Neuronal stem cell (in vitro differentiated cells): Measurements from ENCODE around the gene FAM210A.
A peak's percentile ranks its signal among the peaks of the same experiment; 100 is the strongest.

ENCODE experiments used
- DNase-seq: peaks from one replicate; pipeline ENCODE4 v3.0.0-alpha.2; 2013; ENCODE audit warnings: low spot score
- H2AFZ ChIP-seq: one replicate; pipeline ENCODE4 v1.6.1; 2013; ENCODE audit warnings: mild to moderate bottlenecking, low read length, inconsistent platforms
- H2AK5ac ChIP-seq: 2 replicates; pipeline ENCODE4 v1.6.1; 2013; ENCODE audit warnings: low read depth, mild to moderate bottlenecking, inconsistent platforms, low read length, moderate library complexity, mixed read lengths
- H2BK120ac ChIP-seq: 2 replicates; pipeline ENCODE4 v1.6.1; 2013; ENCODE audit warnings: low read depth, mild to moderate bottlenecking, inconsistent platforms, low read length, moderate library complexity, mixed read lengths
- H2BK12ac ChIP-seq: one replicate; pipeline ENCODE4 v1.6.1; 2013; ENCODE audit warnings: low read length, inconsistent platforms
- H2BK15ac ChIP-seq: 2 replicates; pipeline ENCODE4 v1.6.1; 2013; ENCODE audit warnings: mild to moderate bottlenecking, low read length, inconsistent platforms, mixed read lengths
- H2BK5ac ChIP-seq: one replicate; pipeline ENCODE4 v1.6.1; 2013; ENCODE audit warnings: inconsistent platforms, mild to moderate bottlenecking, low read length, moderate library complexity
- H3K14ac ChIP-seq: one replicate; pipeline ENCODE4 v1.6.1; 2013; ENCODE audit warnings: low read length, inconsistent platforms
- H3K18ac ChIP-seq: 2 replicates; pipeline ENCODE4 v1.6.1; 2013; ENCODE audit warnings: low read length, inconsistent platforms
- H3K23ac ChIP-seq: 2 replicates; pipeline ENCODE4 v1.6.1; 2013; ENCODE audit warnings: low read depth, mild to moderate bottlenecking, mixed read lengths, low read length, inconsistent platforms; ENCODE audit not compliant: poor library complexity
- H3K27ac ChIP-seq: replicated peaks from 3 replicates; pipeline ENCODE4 v1.5.1; 2013; ENCODE audit warnings: low read length, inconsistent platforms
- H3K27me3 ChIP-seq, 3 experiments: 2 replicates each; pipeline ENCODE4 v1.6.1; 2013; ENCODE audit warnings: low read length in 3 of 3, mild to moderate bottlenecking in 2 of 3, inconsistent platforms in 1 of 3, low read depth in 1 of 3, mixed read lengths in 1 of 3, moderate library complexity in 1 of 3; ENCODE audit not compliant: control insufficient read depth in 3 of 3, insufficient read depth in 3 of 3
- H3K36me3 ChIP-seq, 2 donors: replicated peaks in 1 of 2; 2 replicates each; pipeline ENCODE4 v1.6.1; 2013; ENCODE audit warnings: low read length in 2 of 2; ENCODE audit not compliant: control insufficient read depth in 2 of 2, insufficient read depth in 2 of 2
- H3K4ac ChIP-seq: 2 replicates; pipeline ENCODE4 v1.6.1; 2013; ENCODE audit warnings: inconsistent platforms, mild to moderate bottlenecking, low read length, moderate library complexity
- H3K4me1 ChIP-seq, 2 donors: 1 replicate in 1 of 2; 2 replicates in 1 of 2; pipeline ENCODE4 v1.6.1; 2013; ENCODE audit warnings: low read length in 2 of 2, low read depth in 1 of 2; ENCODE audit not compliant: control insufficient read depth in 2 of 2, insufficient read depth in 1 of 2
- H3K4me2 ChIP-seq: one replicate; pipeline ENCODE4 v1.6.1; 2013; ENCODE audit warnings: mild to moderate bottlenecking, low read length, inconsistent platforms; ENCODE audit not compliant: insufficient read depth, poor library complexity, severe bottlenecking
- H3K4me3 ChIP-seq, 2 donors: 2 replicates each; pipeline ENCODE4 v1.5.1; 2013; ENCODE audit warnings: low read length in 2 of 2, mild to moderate bottlenecking in 2 of 2, inconsistent platforms in 1 of 2, moderate library complexity in 1 of 2
- H3K79me1 ChIP-seq: one replicate; pipeline ENCODE4 v1.6.1; 2013; ENCODE audit warnings: low read depth, mild to moderate bottlenecking, inconsistent platforms, low read length, moderate library complexity
- H3K9ac ChIP-seq: one replicate; pipeline ENCODE4 v1.6.1; 2013; ENCODE audit warnings: mild to moderate bottlenecking, low read depth, low read length, inconsistent platforms; ENCODE audit not compliant: poor library complexity
- H3K9me3 ChIP-seq, 2 donors: replicated peaks in 1 of 2; 2 replicates each; pipeline versions ENCODE3 to v1.6.1; 2013; ENCODE audit warnings: low read length in 2 of 2, mild to moderate bottlenecking in 2 of 2, inconsistent platforms in 1 of 2, low read depth in 1 of 2, mixed read lengths in 1 of 2, moderate library complexity in 1 of 2; ENCODE audit not compliant: control insufficient read depth in 2 of 2, insufficient read depth in 1 of 2
- H4K8ac ChIP-seq: one replicate; pipeline ENCODE4 v1.6.1; 2013; ENCODE audit warnings: low read depth, mild to moderate bottlenecking, inconsistent platforms, low read length, moderate library complexity
- H4K91ac ChIP-seq: one replicate; pipeline ENCODE4 v1.6.1; 2013; ENCODE audit warnings: low read length, low read depth, mild to moderate bottlenecking, inconsistent platforms; ENCODE audit not compliant: poor library complexity
- WGBS, 2 donors: extraction: QIAGEN DNeasy Blood & Tissue Kit; methylation state at CpG; one replicate each; pipeline ENCODE4 v1.1.7; 2013; ENCODE audit warnings: missing lambda C conversion rate in 2 of 2, mixed read lengths in 1 of 2; ENCODE audit not compliant: insufficient read length in 2 of 2, insufficient replicate concordance in 1 of 2; ENCODE audit errors: extremely low coverage in 2 of 2; 5-methylcytosine and 5-hydroxymethylcytosine counted together

Gene FAM210A

DNA sequence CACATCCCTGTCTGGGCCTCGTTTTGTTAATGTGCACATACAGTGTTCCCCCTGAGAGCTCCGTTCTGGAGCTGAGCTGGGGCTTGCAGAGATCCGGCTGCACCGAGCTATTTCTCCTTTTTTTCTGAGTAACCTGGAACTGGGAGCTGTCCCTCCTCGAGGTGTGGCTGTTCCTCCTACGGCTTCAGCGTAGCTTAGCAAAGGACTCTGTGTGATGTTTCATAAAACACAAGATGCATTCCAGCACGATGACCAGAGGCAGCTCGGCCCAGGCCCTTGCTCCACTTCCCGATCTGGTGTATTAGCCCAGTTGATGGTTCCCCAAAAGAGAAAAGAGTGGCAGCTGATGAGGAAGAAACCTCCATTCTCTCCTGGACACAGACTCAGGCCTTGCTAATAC is 103.0 kb downstream of the FAM210A start:
- H3K27ac ChIP-seq, result no peak overlapping the region
- no peak overlapping the region for H2BK12ac ChIP-seq
- no peak overlapping the region for H3K14ac ChIP-seq
- H3K4ac ChIP-seq, result no peak overlapping the region
- no CpG with 5 or more reads among the region's 10 CpGs for WGBS, 2 donors
- H3K9me3 ChIP-seq, result no peaks in the 10 kb centered on the region
- no peak overlapping the region for H2AK5ac ChIP-seq
- H3K18ac ChIP-seq, result no peak overlapping the region
- H2AFZ ChIP-seq, result no peak overlapping the region
- no peak for DNase-seq
- no peak overlapping the region for H2BK5ac ChIP-seq
- no peaks in the 10 kb centered on the region for H3K79me1 ChIP-seq
- H3K4me2 ChIP-seq, result no peak overlapping the region
- H4K91ac ChIP-seq, result no peak overlapping the region
- H2BK15ac ChIP-seq, result no peak overlapping the region
- no peak overlapping the region for H3K4me3 ChIP-seq
- H3K36me3 ChIP-seq, result no peaks in the 10 kb centered on the region
- H3K27me3 ChIP-seq, result peaks cover 0 to 54% (median 0%) of the 10 kb centered on the region in 3 experiments
- H3K9ac ChIP-seq, result no peak overlapping the region
- no peak overlapping the region for H2BK120ac ChIP-seq
- peaks cover 5 to 10% of the 10 kb centered on the region in 2 donors for H3K4me1 ChIP-seq
- no peak overlapping the region for H3K23ac ChIP-seq
- H4K8ac ChIP-seq, result no peak overlapping the region

DNA sequence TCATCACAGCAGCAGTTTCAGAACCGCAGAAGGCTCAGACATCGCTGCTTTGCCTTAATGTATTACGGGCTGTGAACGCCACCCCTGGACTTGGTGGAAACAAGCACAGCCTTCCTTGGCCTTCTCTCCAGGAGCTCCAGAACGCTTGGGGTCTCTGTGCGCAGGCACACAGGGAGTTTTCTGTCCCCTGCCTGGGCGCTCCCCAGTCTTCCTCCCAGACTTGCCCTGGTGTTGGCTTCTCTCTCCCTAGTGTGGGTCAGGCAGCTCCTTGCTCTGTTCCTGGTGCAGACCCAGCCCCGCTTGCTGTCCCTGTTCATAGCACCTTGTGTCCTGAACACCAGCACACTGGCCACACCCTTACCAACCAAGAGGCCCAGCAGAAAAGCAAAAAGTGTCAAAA is 103.6 kb downstream of the FAM210A start:
- no peak overlapping the region for H3K9ac ChIP-seq
- no peaks in the 10 kb centered on the region for H3K36me3 ChIP-seq
- H3K14ac ChIP-seq, result no peak overlapping the region
- peak overlapping the region; percentile 13 for H2AK5ac ChIP-seq
- no peak overlapping the region for H2AFZ ChIP-seq
- DNase-seq, result no peak
- no peak overlapping the region for H2BK15ac ChIP-seq
- no peak overlapping the region for H4K91ac ChIP-seq
- H3K4me1 ChIP-seq, result peaks cover 0 to 8% of the 10 kb centered on the region in 2 donors
- H2BK5ac ChIP-seq, result no peak overlapping the region
- H3K18ac ChIP-seq, result peak overlapping the region; percentile 29
- H2BK120ac ChIP-seq, result no peak overlapping the region
- H3K23ac ChIP-seq, result no peak overlapping the region
- H3K79me1 ChIP-seq, result no peaks in the 10 kb centered on the region
- no peak overlapping the region for H3K4ac ChIP-seq
- no peak overlapping the region for H2BK12ac ChIP-seq
- no CpG with 5 or more reads among the region's 8 CpGs for WGBS, 2 donors
- H3K9me3 ChIP-seq, result no peaks in the 10 kb centered on the region
- no peak overlapping the region for H4K8ac ChIP-seq
- H3K4me3 ChIP-seq, result no peak overlapping the region
- H3K27me3 ChIP-seq, result peaks cover 0 to 48% (median 0%) of the 10 kb centered on the region in 3 experiments
- H3K27ac ChIP-seq, result no peak overlapping the region
- H3K4me2 ChIP-seq, result no peak overlapping the region

DNA sequence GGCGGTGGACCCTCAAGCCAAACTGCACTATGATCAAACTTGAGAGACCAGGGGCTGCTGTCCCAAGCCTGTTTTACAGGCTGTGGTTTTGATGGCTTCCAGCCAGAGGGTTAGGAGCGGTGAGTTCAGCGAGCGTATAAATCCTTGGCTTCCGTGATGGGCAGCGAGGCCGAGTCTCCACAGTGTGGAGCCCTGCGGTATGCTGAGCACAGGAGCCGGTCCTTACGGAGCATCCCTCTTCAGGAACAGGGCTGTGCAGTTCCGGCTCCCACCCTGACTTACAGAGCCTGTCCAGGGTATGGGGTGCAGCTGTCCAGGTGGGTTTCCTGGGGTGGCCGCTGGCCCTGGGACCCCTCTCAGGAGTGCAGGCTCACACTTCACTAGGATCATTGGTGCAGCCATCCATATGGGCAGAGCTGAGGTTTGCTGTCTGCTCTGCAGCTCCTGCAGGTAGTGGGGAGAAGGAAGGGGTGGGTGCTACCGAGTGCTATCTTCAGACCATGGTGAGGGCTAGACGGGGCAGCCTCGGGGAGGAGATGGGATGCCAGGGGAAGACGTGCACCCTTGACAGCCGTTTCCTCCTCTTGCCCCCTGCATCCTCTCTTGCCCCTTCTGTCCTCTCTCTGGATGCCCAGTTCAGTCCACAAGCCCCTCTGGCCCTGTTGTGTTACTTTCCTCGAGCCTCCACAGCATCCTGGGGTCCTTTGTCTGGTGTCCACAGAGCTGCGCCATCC is 104.3 kb downstream of the FAM210A start:
- H4K91ac ChIP-seq, result no peak overlapping the region

DNA sequence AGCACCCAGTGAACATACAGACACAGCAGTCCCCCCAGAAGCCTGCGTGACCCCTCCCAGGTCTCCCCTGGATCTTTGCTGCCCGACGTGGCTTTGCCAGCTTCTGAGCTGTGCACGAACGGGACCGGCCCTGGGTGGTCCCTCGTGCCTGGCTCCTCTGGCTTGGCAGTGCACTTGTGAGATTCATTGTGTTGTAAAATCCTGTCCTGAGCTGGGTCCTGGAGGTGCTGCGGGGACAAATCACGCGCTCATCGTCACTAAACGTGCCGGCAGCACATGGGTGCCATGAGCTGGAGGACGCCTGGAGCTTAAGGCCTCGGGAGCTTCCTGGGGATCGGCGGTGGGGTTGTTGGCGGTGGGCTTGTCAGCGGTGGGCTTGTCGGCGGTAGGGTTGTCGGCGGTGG is 104.9 kb downstream of the FAM210A start:
- no peak overlapping the region for H2AFZ ChIP-seq
- H3K27ac ChIP-seq, result no peak overlapping the region
- no peak overlapping the region for H3K14ac ChIP-seq
- H4K8ac ChIP-seq, result no peak overlapping the region
- no peaks in the 10 kb centered on the region for H3K36me3 ChIP-seq
- H2BK12ac ChIP-seq, result peak overlapping the region; percentile 34
- H3K9ac ChIP-seq, result no peak overlapping the region
- no peak overlapping the region for H2BK5ac ChIP-seq
- H3K4me3 ChIP-seq, result no peak overlapping the region
- no peak overlapping the region for H3K23ac ChIP-seq
- H3K4ac ChIP-seq, result no peak overlapping the region
- no peak overlapping the region for H2BK120ac ChIP-seq
- H3K79me1 ChIP-seq, result no peaks in the 10 kb centered on the region
- peaks cover 0 to 41% (median 0%) of the 10 kb centered on the region in 3 experiments for H3K27me3 ChIP-seq
- H2BK15ac ChIP-seq, result no peak overlapping the region
- WGBS, 2 donors, result no CpG with 5 or more reads among the region's 23 CpGs
- H2AK5ac ChIP-seq, result peak overlapping the region; percentile 10
- peak overlapping the region; percentile 81 for H3K18ac ChIP-seq
- DNase-seq, result no peak
- no peak overlapping the region for H3K4me2 ChIP-seq
- peaks cover 0 to 8% of the 10 kb centered on the region in 2 donors for H3K4me1 ChIP-seq
- no peaks in the 10 kb centered on the region for H3K9me3 ChIP-seq
- H4K91ac ChIP-seq, result no peak overlapping the region

More for the DNA sequence above, 104.3 kb downstream of the FAM210A start:
- H3K23ac ChIP-seq, result peak overlapping the region; percentile 69
- no peak overlapping the region for H2AK5ac ChIP-seq
- no peak overlapping the region for H2BK12ac ChIP-seq
- WGBS, 2 donors, result no CpG with 5 or more reads among the region's 19 CpGs
- no peak overlapping the region for H3K4me3 ChIP-seq
- no peak overlapping the region for H3K9ac ChIP-seq
- peak overlapping the region; percentile 39 for H3K18ac ChIP-seq
- peaks cover 0 to 44% (median 0%) of the 10 kb centered on the region in 3 experiments for H3K27me3 ChIP-seq
- no peak overlapping the region for H3K4ac ChIP-seq
- H3K36me3 ChIP-seq, result no peaks in the 10 kb centered on the region
- no peak overlapping the region for H3K27ac ChIP-seq
- no peak overlapping the region for H3K4me2 ChIP-seq
- H2BK120ac ChIP-seq, result no peak overlapping the region
- H3K79me1 ChIP-seq, result no peaks in the 10 kb centered on the region
- no peak overlapping the region for H2BK5ac ChIP-seq
- H3K14ac ChIP-seq, result no peak overlapping the region
- H2AFZ ChIP-seq, result no peak overlapping the region
- H2BK15ac ChIP-seq, result no peak overlapping the region
- no peak overlapping the region for H4K8ac ChIP-seq
- H3K4me1 ChIP-seq, result peaks cover 0 to 8% of the 10 kb centered on the region in 2 donors
- H3K9me3 ChIP-seq, result no peaks in the 10 kb centered on the region
- no peak for DNase-seq
